ENCODE results near the gene RASSF4.

RASSF4 gene

GRCh38 chr10:44914891-44915290 lies 44.7 kb upstream of the RASSF4 start:
- Histone ChIP-seq H3K27ac (no peak overlapping the region), H3K4me3 (no peak overlapping the region)
- DNase-seq (ENCODE audit: low spot score) = no peak
- TF ChIP-seq CTCF (IDR thresholded peaks at IDR 0.05) = no peak

- Histone ChIP-seq H3K4me3 (no peak overlapping the region), H3K27ac (no peak overlapping the region)
- DNase-seq (ENCODE audit: low spot score) = no peak
- TF ChIP-seq CTCF (IDR thresholded peaks at IDR 0.05) = no peak
These were observed 43.2 kb upstream of the RASSF4 start for GRCh38 chr10:44916429-44916828.

DNA sequence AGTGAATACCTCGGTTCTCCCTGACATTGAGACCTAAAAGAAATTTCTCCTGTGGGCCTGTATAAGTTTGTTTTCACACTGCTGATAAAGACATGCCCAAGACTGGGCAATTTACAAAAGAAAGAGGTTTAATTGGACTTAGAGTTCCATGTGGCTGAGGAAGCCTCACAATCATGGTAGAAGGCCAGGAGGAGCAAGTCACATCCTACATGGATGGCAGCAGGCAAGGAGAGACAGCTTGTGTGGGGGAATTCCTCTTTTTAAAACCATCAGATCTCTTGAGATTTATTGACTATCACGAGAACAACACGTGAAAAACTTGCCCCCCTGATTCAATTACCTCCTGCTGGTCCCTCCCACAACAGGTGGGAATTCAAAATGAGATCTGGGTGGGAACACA lies 41.8 kb upstream of the RASSF4 start:
- TF ChIP-seq CTCF (IDR thresholded peaks at IDR 0.05) = no peak
- Histone ChIP-seq H3K4me3 (no peak overlapping the region), H3K27ac (no peak overlapping the region)
- DNase-seq (ENCODE audit: low spot score) = no peak

DNA sequence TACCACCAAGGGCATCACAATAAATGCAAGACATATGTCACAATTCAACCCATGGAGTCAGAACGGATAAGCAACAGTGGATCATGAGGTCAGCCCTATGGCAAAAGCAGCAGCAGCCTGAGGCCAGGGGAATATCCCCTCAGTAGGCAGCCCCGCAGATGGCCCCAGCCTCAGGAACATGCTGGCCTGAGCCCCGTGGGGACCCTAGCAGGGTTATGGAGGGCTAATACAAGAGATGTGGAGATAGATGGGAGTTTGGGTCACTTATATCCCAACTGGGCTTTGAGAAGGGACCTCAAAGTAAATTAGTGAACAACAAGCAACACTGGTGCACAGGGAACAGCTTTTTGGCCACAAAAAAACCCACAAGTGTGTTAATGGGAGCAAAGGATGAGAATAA lies 39.4 kb upstream of the RASSF4 start:
- TF ChIP-seq CTCF (IDR thresholded peaks at IDR 0.05) = no peak
- no peak overlapping the region for H3K27ac ChIP-seq
- DNase-seq (ENCODE audit: low spot score) = peak; percentile 38
- H3K4me3 ChIP-seq = no peak overlapping the region

DNA sequence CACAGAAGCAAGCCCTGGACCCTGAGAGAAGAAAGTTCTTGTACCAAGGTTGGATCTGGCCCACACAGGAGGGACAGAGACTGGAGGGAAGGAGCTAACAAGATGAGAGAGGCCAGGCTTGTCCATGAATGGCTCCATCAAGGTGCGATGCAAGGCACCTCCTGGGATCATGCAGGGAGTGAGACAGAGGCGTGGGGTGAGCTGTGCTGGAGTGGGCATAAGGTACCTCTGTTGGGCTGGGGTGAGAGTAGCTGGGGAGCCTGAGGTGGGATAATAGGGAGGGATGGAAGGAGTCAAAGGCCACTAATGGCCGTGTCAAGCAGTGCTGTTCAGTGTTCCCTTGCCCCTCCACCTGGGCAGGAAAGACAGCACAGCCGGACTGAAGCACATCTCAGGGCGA lies 38.5 kb upstream of the RASSF4 start:
- no peak for TF ChIP-seq CTCF (IDR thresholded peaks at IDR 0.05)
- DNase-seq (ENCODE audit: low spot score) = no peak
- Histone ChIP-seq H3K4me3 (no peak overlapping the region), H3K27ac (no peak overlapping the region)

- TF ChIP-seq CTCF (IDR thresholded peaks at IDR 0.05) = no peak
- peak; percentile 60 for DNase-seq (ENCODE audit: low spot score)
- no peak overlapping the region for H3K4me3 ChIP-seq
- H3K27ac ChIP-seq = no peak overlapping the region
These were observed 38.1 kb upstream of the RASSF4 start for GRCh38 chr10:44921506-44921905.

GRCh38 chr10:44922021-44922420 lies 37.6 kb upstream of the RASSF4 start:
- no peak overlapping the region for H3K27ac ChIP-seq
- TF ChIP-seq CTCF (IDR thresholded peaks at IDR 0.05) = no peak
- H3K4me3 ChIP-seq = no peak overlapping the region
- DNase-seq (ENCODE audit: low spot score) = peak; percentile 54
